Astrocyte (in vitro differentiated cells and primary cell): ENCODE results near the gene UBALD1. TPM values are rescaled to one million over a fixed set of nuclear protein-coding genes. Genes with fewer than 3 reads are reported as not detected.

Source experiments
- DNase-seq: peaks from one replicate; pipeline ENCODE4 v3.0.0-alpha.2; 2010; ENCODE audit warnings: low read depth
- FAIRE-seq: peaks from 2 replicates; lab custom pipeline; 2011; peaks lifted over from hg19 to GRCh38; lab: Jason Lieb, UNC
- H2AFZ ChIP-seq: 2 replicates; pipeline ENCODE4 v1.6.0; 2012; ENCODE audit warnings: low read depth, low read length, inconsistent platforms
- H3K27ac ChIP-seq: 2 replicates; pipeline ENCODE4 v1.5.1; 2011; ENCODE audit warnings: low read depth, low read length, inconsistent platforms
- H3K27me3 ChIP-seq: 2 replicates; pipeline ENCODE4 v1.6.0; 2011; ENCODE audit warnings: low read length, inconsistent platforms; ENCODE audit not compliant: insufficient read depth
- H3K36me3 ChIP-seq: 2 replicates; pipeline ENCODE4 v1.5.1; 2011; ENCODE audit warnings: low read length, inconsistent platforms; ENCODE audit not compliant: insufficient read depth
- H3K4me1 ChIP-seq: 2 replicates; pipeline ENCODE4 v1.5.1; 2011; ENCODE audit warnings: low read length, inconsistent platforms; ENCODE audit not compliant: insufficient read depth
- H3K4me2 ChIP-seq: 2 replicates; pipeline ENCODE4 v1.6.0; 2012; ENCODE audit warnings: low read length, inconsistent platforms
- H3K4me3 ChIP-seq: 2 replicates; pipeline ENCODE4 v1.5.1; 2011; ENCODE audit warnings: low read depth, mild to moderate bottlenecking, low read length, inconsistent platforms; ENCODE audit not compliant: insufficient read depth
- H3K79me2 ChIP-seq: 2 replicates; pipeline ENCODE4 v1.6.0; 2012; ENCODE audit warnings: mild to moderate bottlenecking, low read length, inconsistent platforms; ENCODE audit not compliant: insufficient read depth
- H3K9ac ChIP-seq: 2 replicates; pipeline ENCODE4 v1.6.0; 2012; ENCODE audit warnings: mild to moderate bottlenecking, low read length, inconsistent platforms
- H3K9me3 ChIP-seq: 2 replicates; pipeline ENCODE4 v1.5.1; 2012; ENCODE audit warnings: low read depth, mild to moderate bottlenecking, low read length, inconsistent platforms; ENCODE audit not compliant: insufficient read depth
- H4K20me1 ChIP-seq: 2 replicates; pipeline ENCODE4 v1.6.0; 2012; ENCODE audit warnings: low read length, inconsistent platforms; ENCODE audit not compliant: insufficient read depth
- H3K27ac Mint-ChIP-seq: one replicate; pipeline ENCODE4 v1.8.0; 2021; ENCODE audit warnings: mild to moderate bottlenecking, mixed read lengths; ENCODE audit not compliant: unreplicated experiment
- H3K27me3 Mint-ChIP-seq: one replicate; pipeline ENCODE4 v1.8.0; 2021; ENCODE audit warnings: low read depth, mixed read lengths; ENCODE audit not compliant: unreplicated experiment
- H3K36me3 Mint-ChIP-seq: one replicate; pipeline ENCODE4 v1.8.0; 2021; ENCODE audit warnings: low read depth, mixed read lengths; ENCODE audit not compliant: unreplicated experiment
- H3K4me1 Mint-ChIP-seq: one replicate; pipeline ENCODE4 v1.8.0; 2021; ENCODE audit warnings: low read depth, mixed read lengths; ENCODE audit not compliant: unreplicated experiment
- H3K4me3 Mint-ChIP-seq: one replicate; pipeline ENCODE4 v1.8.0; 2021; ENCODE audit warnings: mild to moderate bottlenecking, moderate library complexity, mixed read lengths; ENCODE audit not compliant: unreplicated experiment
- H3K9me3 Mint-ChIP-seq: one replicate; pipeline ENCODE4 v1.8.0; 2021; ENCODE audit warnings: mild to moderate bottlenecking, mixed read lengths; ENCODE audit not compliant: unreplicated experiment
- EZH2 ChIP-seq: IDR thresholded peaks from 2 replicates; pipeline ENCODE4 v1.6.1; 2012; ENCODE audit warnings: mild to moderate bottlenecking, low read length, inconsistent platforms; ENCODE audit not compliant: insufficient read depth
- total RNA-seq: library from RNA; stranded (reverse); gene quantifications from 2 replicates; pipeline ENCODE4 v1.2.1, GENCODE V29; 2021
- TF ChIP-seq, protein P1 (sequence below): IDR thresholded peaks from 2 replicates; pipeline ENCODE4 v1.5.1; 2011; ENCODE audit warnings: low read depth, mild to moderate bottlenecking, inconsistent platforms, low read length, moderate library complexity; ENCODE audit not compliant: insufficient read depth

Gene UBALD1
- total RNA-seq, 1 donor from 2014 or later = 53.0 TPM

DNA sequence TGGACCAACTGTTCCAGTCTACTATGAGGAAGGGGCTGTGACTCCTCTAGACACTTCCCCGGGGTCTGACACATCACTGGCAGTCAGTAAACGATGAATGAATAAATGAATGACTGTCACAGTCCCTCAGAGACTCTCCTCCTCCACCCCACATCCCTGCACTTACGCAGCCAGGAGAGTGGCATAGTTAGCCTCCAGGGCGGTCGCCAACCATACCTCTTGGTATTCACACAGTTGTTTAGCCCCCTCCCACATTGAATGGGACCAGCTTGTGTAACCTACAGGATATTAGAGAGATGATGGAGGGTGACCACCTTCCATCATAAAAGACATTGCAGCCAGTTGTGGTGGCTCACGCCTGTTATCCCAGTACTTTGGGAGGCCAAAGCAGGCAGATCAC, 25.7 kb downstream of the UBALD1 start:
- no peaks in the 10 kb centered on the region for H3K36me3 ChIP-seq
- H3K27me3 ChIP-seq = peaks cover 9% of the 10 kb centered on the region
- H3K4me3 Mint-ChIP-seq = no peak overlapping the region
- no peaks in the 10 kb centered on the region for H3K4me1 Mint-ChIP-seq
- TF ChIP-seq, protein P1, sequence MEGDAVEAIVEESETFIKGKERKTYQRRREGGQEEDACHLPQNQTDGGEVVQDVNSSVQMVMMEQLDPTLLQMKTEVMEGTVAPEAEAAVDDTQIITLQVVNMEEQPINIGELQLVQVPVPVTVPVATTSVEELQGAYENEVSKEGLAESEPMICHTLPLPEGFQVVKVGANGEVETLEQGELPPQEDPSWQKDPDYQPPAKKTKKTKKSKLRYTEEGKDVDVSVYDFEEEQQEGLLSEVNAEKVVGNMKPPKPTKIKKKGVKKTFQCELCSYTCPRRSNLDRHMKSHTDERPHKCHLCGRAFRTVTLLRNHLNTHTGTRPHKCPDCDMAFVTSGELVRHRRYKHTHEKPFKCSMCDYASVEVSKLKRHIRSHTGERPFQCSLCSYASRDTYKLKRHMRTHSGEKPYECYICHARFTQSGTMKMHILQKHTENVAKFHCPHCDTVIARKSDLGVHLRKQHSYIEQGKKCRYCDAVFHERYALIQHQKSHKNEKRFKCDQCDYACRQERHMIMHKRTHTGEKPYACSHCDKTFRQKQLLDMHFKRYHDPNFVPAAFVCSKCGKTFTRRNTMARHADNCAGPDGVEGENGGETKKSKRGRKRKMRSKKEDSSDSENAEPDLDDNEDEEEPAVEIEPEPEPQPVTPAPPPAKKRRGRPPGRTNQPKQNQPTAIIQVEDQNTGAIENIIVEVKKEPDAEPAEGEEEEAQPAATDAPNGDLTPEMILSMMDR = no peak
- TF ChIP-seq EZH2 = no peak
- no peak for DNase-seq
- peaks cover 2% of the 10 kb centered on the region for H3K9me3 Mint-ChIP-seq
- no peaks in the 10 kb centered on the region for H3K36me3 Mint-ChIP-seq
- H4K20me1 ChIP-seq = no peaks in the 10 kb centered on the region
- no peak overlapping the region for H3K27ac ChIP-seq
- no peaks in the 10 kb centered on the region for H3K4me1 ChIP-seq
- H3K27ac Mint-ChIP-seq = no peak overlapping the region
- no peaks in the 10 kb centered on the region for H3K79me2 ChIP-seq
- no peak overlapping the region for H3K4me3 ChIP-seq
- peaks cover 23% of the 10 kb centered on the region for H3K27me3 Mint-ChIP-seq
- no peak for FAIRE-seq
- H3K9me3 ChIP-seq = no peaks in the 10 kb centered on the region
- no peak overlapping the region for H3K4me2 ChIP-seq
- H3K9ac ChIP-seq = no peak overlapping the region
- no peak overlapping the region for H2AFZ ChIP-seq

DNA sequence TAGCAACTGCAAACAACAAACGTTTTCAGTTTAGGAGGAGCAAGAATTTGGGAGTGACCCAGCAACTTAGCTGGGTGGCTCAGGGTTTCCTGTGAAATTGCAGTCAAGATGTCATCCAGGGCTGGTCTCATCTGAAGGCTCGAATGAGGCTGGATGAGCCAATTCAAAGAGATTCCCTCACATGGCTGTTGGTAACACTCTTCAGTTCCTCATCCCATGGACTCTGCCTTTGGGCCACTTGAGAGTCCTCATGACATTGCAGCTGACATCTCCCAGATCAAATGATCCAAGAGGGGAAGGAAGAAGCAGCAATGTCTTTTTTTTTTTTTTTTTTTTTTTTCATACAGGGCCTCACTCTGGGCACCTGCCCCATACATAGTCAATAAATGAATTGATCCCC, 26.3 kb downstream of the UBALD1 start:
- H3K4me1 ChIP-seq = no peaks in the 10 kb centered on the region
- H2AFZ ChIP-seq = no peak overlapping the region
- no peak overlapping the region for H3K4me3 ChIP-seq
- peaks cover 2% of the 10 kb centered on the region for H3K9me3 Mint-ChIP-seq
- H3K9me3 ChIP-seq = no peaks in the 10 kb centered on the region
- H3K4me1 Mint-ChIP-seq = no peaks in the 10 kb centered on the region
- H3K36me3 ChIP-seq = no peaks in the 10 kb centered on the region
- H3K27ac Mint-ChIP-seq = peak overlapping the region; percentile 41
- H3K79me2 ChIP-seq = no peaks in the 10 kb centered on the region
- H3K27ac ChIP-seq = no peak overlapping the region
- FAIRE-seq = no peak
- no peak overlapping the region for H3K9ac ChIP-seq
- peaks cover 9% of the 10 kb centered on the region for H3K27me3 ChIP-seq
- H3K4me3 Mint-ChIP-seq = no peak overlapping the region
- no peaks in the 10 kb centered on the region for H4K20me1 ChIP-seq
- no peak for DNase-seq
- TF ChIP-seq, protein P1 = no peak
- no peak for TF ChIP-seq EZH2
- no peak overlapping the region for H3K4me2 ChIP-seq
- H3K36me3 Mint-ChIP-seq = no peaks in the 10 kb centered on the region
- H3K27me3 Mint-ChIP-seq = peaks cover 19% of the 10 kb centered on the region

DNA sequence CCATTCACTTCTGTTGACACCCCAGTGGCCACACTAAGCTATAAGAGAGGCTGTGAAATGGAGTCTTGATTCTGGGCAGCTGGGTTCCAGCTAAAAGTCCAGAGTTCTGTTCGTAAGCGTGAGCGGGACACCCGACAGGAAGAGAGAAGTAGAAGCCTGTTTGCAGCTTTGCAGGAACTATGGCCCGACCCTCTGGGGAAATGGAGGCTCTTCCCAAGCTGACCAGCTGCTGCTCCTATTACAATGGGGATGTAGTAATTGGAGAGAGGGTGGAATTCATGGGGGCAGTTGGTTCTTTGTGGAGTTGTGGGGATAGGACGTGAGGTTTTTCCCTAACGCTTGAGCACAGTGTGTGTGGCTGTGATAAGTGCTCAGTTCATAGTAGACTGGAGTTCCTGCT, 28.4 kb downstream of the UBALD1 start:
- Mint-ChIP-seq H3K4me1 (no peaks in the 10 kb centered on the region), H3K27me3 (peaks cover 14% of the 10 kb centered on the region), H3K9me3 (peaks cover 2% of the 10 kb centered on the region), H3K27ac (no peak overlapping the region), H3K4me3 (no peak overlapping the region), H3K36me3 (no peaks in the 10 kb centered on the region)
- Histone ChIP-seq H3K36me3 (no peaks in the 10 kb centered on the region), H3K4me1 (no peaks in the 10 kb centered on the region), H3K27me3 (peaks cover 9% of the 10 kb centered on the region), H3K4me2 (no peak overlapping the region), H3K27ac (no peak overlapping the region), H4K20me1 (no peaks in the 10 kb centered on the region), H3K9ac (no peak overlapping the region), H3K9me3 (no peaks in the 10 kb centered on the region), H2AFZ (no peak overlapping the region), H3K4me3 (no peak overlapping the region), H3K79me2 (no peaks in the 10 kb centered on the region)
- DNase-seq (no peak), FAIRE-seq (no peak)
- TF ChIP-seq, protein P1 = no peak
- TF ChIP-seq EZH2 = no peak
